HepG2 (cell line): ENCODE measurements around the gene LDAH. TPM values are rescaled to one million over a fixed set of nuclear protein-coding genes. Genes with fewer than 3 reads are reported as not detected.

ENCODE experiments used
- BCL6 ChIP-seq: IDR thresholded peaks from 2 replicates; pipeline ENCODE4 v1.6.1; 2016; ENCODE audit warnings: missing genetic modification reagents, missing compliant biosample characterization
- HNRNPLL ChIP-seq: fragments of 200-400 bp; formaldehyde crosslinking; IDR thresholded peaks from 2 replicates; pipeline ENCODE4 v1.6.1; 2017; ENCODE audit warnings: mild to moderate bottlenecking, low read depth, low read length; ENCODE audit not compliant: poor library complexity, severe bottlenecking
- NAIF1 ChIP-seq: sonication (generic); formaldehyde crosslinking; IDR thresholded peaks from 2 replicates; pipeline ENCODE4 v1.5.0; 2020; ENCODE audit warnings: mild to moderate bottlenecking, missing genetic modification reagents, borderline replicate concordance
- PHF8 ChIP-seq: sonication (generic); formaldehyde crosslinking; IDR thresholded peaks from 2 replicates; pipeline ENCODE4 v1.5.0; 2020; ENCODE audit warnings: missing genetic modification reagents
- SETDB1 ChIP-seq: sonication (generic); formaldehyde crosslinking; IDR thresholded peaks from 2 replicates; pipeline ENCODE4 v1.5.1; 2020; ENCODE audit warnings: missing genetic modification reagents, mild to moderate bottlenecking, borderline replicate concordance
- SMAD3 ChIP-seq: sonication (generic); formaldehyde crosslinking; IDR thresholded peaks from 2 replicates; pipeline ENCODE4 v1.4.0; 2020; ENCODE audit warnings: missing genetic modification reagents
- ZNF124 ChIP-seq: sonication (generic); formaldehyde crosslinking; IDR thresholded peaks from 2 replicates; pipeline ENCODE4 v1.4.0; 2020; ENCODE audit warnings: missing genetic modification reagents
- ZNF644 ChIP-seq: IDR thresholded peaks from 2 replicates; pipeline ENCODE4 v1.6.1; 2016; ENCODE audit warnings: low read depth
- ZNF788 ChIP-seq: sonication (generic); formaldehyde crosslinking; IDR thresholded peaks from 2 replicates; pipeline ENCODE4 v1.5.0; 2020; ENCODE audit warnings: mild to moderate bottlenecking, missing genetic modification reagents, borderline replicate concordance
- polyA plus RNA-seq, 8 experiments: library from polyadenylated mRNA; depleted of rRNA in 3 of 8; stranded (reverse) in 7 of 8; unstranded in 1 of 8; fragments of >200 nt; fragmentation: Illumina TruSeq in 4 of 8; extraction: Trizol in 4 of 8; gene quantifications; 2 replicates each; pipeline versions ENCODE4 v1.2.1 to v1.2.3, GENCODE V29; 2011 to 2016; ENCODE audit warnings: low read depth in 4 of 8, missing spikeins in 1 of 8, mixed read lengths in 1 of 8; ENCODE audit not compliant: insufficient read depth in 1 of 8
- total RNA-seq, 5 experiments: library from RNA; depleted of rRNA; stranded (reverse); fragments of >200 nt; fragmentation: Illumina TruSeq; extraction: Trizol; gene quantifications; 2 replicates each; pipeline ENCODE4 v1.2.3, GENCODE V29; 2016; ENCODE audit warnings: low read depth in 1 of 5
- TF ChIP-seq, protein P1 (sequence below): sonication (generic); formaldehyde crosslinking; IDR thresholded peaks from 2 replicates; pipeline ENCODE4 v1.5.0; 2020; ENCODE audit warnings: missing genetic modification reagents
- TF ChIP-seq, protein P2 (sequence below): sonication (generic); formaldehyde crosslinking; IDR thresholded peaks from 2 replicates; pipeline ENCODE4 v1.4.0; 2020; ENCODE audit warnings: missing genetic modification reagents
- TF ChIP-seq, protein P3 (sequence below), 2 experiments: sonication (generic) in 1 of 2; formaldehyde crosslinking in 1 of 2; IDR thresholded peaks; 2 replicates each; pipeline versions ENCODE4 v1.6.1 to v1.9.0; 2014 to 2022; ENCODE audit warnings: antibody characterized with exemption in 1 of 2, borderline replicate concordance in 1 of 2, inconsistent platforms in 1 of 2, low read depth in 1 of 2, missing genetic modification reagents in 1 of 2
- TF ChIP-seq, protein P4 (sequence below): sonication (generic); formaldehyde crosslinking; IDR thresholded peaks from 2 replicates; pipeline ENCODE4 v1.4.0; 2020; ENCODE audit warnings: low read depth, mild to moderate bottlenecking, missing genetic modification reagents
- TF ChIP-seq, protein P5 (sequence below): sonication (generic); formaldehyde crosslinking; IDR thresholded peaks from 2 replicates; pipeline ENCODE4 v1.4.0; 2020; ENCODE audit warnings: missing genetic modification reagents, borderline replicate concordance

Gene LDAH
- total and polyA plus RNA-seq, 2 of the 13 experiments (the other 11 are each of a cell fraction or from before 2014, with no cell fraction given) = 28.8 to 46.2 TPM

DNA sequence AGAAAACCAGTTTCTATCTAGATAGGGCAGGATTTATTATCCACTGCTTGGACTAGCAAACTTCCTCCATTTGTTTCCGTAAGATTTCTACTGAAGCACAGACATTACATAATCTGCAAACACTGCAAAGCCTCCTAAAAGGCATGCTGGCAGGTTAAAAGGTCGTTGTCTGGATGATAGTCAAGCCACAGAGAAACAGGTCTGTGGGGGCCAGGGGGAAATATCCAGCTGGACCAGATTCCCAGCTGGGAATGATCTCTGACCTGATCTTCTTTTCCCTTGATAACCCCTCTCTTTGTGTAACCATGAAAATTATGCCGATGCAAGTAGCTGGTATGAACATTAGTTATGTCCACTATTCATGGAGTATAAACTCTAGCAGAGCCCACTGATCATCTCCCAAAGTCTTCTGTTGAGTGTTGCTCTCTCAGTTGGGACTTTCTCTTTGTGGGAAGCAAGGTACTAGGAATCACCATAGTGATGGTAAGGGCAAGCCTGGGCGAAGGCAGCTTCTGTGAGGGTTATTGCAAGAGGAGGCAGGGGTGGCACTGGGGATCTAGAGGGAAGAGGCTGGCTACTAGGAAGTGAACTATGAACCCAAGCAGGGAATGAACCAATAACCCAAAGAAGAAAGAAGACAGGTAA is 94.7 kb downstream of the LDAH start (continued):
- TF ChIP-seq, protein P1, sequence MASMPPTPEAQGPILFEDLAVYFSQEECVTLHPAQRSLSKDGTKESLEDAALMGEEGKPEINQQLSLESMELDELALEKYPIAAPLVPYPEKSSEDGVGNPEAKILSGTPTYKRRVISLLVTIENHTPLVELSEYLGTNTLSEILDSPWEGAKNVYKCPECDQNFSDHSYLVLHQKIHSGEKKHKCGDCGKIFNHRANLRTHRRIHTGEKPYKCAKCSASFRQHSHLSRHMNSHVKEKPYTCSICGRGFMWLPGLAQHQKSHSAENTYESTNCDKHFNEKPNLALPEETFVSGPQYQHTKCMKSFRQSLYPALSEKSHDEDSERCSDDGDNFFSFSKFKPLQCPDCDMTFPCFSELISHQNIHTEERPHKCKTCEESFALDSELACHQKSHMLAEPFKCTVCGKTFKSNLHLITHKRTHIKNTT (CRISPR knock-in tag) = no peak
- TF ChIP-seq NAIF1 (CRISPR knock-in tag) (peak; percentile 53; the same call in 1 of the 2 replicates), SMAD3 (CRISPR knock-in tag) (peak; percentile 94), ZNF788 (CRISPR knock-in tag) (peak; percentile 85; the same call in 1 of the 2 replicates), ZNF644 (CRISPR knock-in tag) (peak; percentile 90), SETDB1 (0 out of 2 replicates have a peak, but pooled peaks have one; percentile 24), HNRNPLL (no peak), ZNF124 (CRISPR knock-in tag) (peak; percentile 88), PHF8 (CRISPR knock-in tag) (no peak), BCL6 (peak; percentile 99)
- TF ChIP-seq, protein P2, sequence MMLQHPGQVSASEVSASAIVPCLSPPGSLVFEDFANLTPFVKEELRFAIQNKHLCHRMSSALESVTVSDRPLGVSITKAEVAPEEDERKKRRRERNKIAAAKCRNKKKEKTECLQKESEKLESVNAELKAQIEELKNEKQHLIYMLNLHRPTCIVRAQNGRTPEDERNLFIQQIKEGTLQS = 0 out of 2 replicates have a peak, but pooled peaks have one; percentile 32
- TF ChIP-seq, protein P3, sequence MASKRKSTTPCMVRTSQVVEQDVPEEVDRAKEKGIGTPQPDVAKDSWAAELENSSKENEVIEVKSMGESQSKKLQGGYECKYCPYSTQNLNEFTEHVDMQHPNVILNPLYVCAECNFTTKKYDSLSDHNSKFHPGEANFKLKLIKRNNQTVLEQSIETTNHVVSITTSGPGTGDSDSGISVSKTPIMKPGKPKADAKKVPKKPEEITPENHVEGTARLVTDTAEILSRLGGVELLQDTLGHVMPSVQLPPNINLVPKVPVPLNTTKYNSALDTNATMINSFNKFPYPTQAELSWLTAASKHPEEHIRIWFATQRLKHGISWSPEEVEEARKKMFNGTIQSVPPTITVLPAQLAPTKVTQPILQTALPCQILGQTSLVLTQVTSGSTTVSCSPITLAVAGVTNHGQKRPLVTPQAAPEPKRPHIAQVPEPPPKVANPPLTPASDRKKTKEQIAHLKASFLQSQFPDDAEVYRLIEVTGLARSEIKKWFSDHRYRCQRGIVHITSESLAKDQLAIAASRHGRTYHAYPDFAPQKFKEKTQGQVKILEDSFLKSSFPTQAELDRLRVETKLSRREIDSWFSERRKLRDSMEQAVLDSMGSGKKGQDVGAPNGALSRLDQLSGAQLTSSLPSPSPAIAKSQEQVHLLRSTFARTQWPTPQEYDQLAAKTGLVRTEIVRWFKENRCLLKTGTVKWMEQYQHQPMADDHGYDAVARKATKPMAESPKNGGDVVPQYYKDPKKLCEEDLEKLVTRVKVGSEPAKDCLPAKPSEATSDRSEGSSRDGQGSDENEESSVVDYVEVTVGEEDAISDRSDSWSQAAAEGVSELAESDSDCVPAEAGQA (IDR thresholded peaks at IDR 0.05; ENCODE audit: low read depth) = no peak
- TF ChIP-seq, protein P3 (CRISPR knock-in tag; IDR thresholded peaks at IDR 0.05; ENCODE audit: borderline replicate concordance) = no peak
- TF ChIP-seq, protein P4, sequence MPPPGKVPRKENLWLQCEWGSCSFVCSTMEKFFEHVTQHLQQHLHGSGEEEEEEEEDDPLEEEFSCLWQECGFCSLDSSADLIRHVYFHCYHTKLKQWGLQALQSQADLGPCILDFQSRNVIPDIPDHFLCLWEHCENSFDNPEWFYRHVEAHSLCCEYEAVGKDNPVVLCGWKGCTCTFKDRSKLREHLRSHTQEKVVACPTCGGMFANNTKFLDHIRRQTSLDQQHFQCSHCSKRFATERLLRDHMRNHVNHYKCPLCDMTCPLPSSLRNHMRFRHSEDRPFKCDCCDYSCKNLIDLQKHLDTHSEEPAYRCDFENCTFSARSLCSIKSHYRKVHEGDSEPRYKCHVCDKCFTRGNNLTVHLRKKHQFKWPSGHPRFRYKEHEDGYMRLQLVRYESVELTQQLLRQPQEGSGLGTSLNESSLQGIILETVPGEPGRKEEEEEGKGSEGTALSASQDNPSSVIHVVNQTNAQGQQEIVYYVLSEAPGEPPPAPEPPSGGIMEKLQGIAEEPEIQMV = 0 out of 2 replicates have a peak, but pooled peaks have one; percentile 70
- TF ChIP-seq, protein P5, sequence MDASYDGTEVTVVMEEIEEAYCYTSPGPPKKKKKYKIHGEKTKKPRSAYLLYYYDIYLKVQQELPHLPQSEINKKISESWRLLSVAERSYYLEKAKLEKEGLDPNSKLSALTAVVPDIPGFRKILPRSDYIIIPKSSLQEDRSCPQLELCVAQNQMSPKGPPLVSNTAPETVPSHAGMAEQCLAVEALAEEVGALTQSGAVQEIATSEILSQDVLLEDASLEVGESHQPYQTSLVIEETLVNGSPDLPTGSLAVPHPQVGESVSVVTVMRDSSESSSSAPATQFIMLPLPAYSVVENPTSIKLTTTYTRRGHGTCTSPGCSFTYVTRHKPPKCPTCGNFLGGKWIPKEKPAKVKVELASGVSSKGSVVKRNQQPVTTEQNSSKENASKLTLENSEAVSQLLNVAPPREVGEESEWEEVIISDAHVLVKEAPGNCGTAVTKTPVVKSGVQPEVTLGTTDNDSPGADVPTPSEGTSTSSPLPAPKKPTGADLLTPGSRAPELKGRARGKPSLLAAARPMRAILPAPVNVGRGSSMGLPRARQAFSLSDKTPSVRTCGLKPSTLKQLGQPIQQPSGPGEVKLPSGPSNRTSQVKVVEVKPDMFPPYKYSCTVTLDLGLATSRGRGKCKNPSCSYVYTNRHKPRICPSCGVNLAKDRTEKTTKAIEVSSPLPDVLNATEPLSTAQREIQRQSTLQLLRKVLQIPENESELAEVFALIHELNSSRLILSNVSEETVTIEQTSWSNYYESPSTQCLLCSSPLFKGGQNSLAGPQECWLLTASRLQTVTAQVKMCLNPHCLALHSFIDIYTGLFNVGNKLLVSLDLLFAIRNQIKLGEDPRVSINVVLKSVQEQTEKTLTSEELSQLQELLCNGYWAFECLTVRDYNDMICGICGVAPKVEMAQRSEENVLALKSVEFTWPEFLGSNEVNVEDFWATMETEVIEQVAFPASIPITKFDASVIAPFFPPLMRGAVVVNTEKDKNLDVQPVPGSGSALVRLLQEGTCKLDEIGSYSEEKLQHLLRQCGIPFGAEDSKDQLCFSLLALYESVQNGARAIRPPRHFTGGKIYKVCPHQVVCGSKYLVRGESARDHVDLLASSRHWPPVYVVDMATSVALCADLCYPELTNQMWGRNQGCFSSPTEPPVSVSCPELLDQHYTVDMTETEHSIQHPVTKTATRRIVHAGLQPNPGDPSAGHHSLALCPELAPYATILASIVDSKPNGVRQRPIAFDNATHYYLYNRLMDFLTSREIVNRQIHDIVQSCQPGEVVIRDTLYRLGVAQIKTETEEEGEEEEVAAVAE (CRISPR knock-in tag) = peak; percentile 63; the same call in 1 of the 2 replicates
